Embryonic facial prominence (tissue), 1 donor: ENCODE measurements around the gene SLC25A38.
"Not testable (repeated sequence)": the region's sequence is repeated elsewhere in the genome, so short reads cannot be mapped to it uniquely, and the experiment has no call there.

ENCODE experiments used
- DNase-seq: peaks from one replicate; pipeline ENCODE4 v3.0.0-alpha.2; 2016; ENCODE audit errors: extremely low spot score

SLC25A38 gene

DNA sequence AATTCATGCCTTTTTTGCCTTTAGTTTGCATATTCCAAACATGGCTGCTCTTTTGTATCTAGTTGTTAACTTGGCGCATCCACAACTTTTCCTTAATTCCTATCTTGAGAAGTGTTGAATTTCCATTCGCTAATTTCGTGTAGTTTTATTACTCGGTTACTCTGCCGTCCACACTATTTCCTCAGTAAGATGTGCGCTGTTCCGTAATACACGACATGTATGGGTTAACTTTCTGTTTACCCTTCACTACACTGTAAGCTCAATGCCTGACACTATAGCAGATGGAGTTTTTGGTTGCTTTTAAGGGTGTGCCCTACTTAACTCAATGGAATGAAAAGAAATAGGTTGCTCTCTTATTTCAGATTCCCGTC lies 24.1 kb downstream of the SLC25A38 start:
- no peak for DNase-seq

DNA sequence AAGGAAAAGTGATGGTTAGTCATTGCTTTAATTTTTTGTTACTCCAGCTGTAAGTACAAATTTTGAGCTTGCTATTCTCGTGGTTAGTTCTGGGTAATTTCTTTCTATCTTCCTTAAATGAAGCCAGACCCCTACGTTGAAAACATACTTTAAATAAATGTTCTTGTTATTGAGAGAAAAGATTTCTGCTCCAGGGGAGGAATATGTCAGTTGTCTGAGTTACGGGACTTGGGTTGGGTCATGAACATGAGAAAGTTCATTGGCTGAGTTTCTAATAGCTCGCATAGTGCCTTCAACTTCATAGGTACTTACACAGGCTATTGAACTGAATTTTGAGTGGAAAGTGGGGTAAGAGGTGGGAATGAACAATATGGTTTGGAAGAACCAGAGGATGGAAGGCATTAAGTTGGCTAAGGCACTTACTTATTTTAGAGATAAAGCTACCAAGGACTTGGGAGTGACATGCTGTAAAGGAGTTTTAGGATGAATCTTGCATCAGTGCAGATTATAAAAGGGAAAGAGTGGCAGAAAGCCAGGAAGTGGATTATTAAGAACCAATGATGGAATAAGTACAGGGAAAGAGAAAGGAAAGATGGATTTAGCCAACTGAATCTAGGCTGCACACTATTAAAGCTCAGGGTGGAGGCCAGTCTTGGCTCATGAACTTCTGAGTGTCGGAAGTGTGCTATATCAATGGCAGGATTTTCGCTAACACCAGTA lies 24.8 kb downstream of the SLC25A38 start:
- DNase-seq, result no peak

DNA sequence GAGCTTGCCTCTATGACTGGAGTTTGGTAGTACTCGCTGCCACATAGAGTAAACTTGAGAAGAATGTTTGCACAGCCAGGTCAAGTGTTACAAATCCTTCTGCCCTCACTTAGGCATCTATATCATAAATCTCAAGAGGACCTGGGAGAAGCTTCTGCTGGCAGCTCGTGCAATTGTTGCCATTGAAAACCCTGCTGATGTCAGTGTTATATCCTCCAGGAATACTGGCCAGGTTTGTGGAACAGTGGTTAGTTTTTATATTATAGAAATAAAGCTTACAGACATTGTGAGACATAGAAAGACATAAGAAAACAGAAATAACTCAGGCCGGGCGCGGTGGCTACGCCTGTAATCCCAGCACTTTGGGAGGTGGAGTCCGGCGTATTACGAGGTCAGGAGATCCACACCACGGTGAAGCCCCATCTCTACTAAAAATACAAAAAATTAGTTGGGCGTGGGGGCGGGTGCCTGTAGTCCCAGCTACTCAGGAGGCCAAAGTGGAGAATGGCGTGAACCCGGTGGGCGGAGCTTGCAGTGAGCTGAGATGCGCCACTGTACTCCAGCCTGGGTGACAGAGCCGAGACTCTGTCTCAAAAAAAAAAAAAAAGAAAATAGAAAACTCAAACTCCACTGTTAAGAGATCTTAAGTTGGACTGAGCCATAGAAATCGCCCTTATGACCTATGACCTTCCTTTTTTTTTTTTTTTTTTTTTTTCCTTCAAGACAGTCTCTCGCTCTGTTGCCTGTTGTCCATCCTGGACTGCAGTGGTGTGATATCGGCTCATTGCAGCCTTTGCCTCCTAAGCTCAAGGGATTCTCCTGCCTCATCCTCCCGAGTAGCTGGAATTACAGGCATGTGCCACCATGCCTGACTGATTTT lies 25.6 kb downstream of the SLC25A38 start:
- DNase-seq, result no peak

DNA sequence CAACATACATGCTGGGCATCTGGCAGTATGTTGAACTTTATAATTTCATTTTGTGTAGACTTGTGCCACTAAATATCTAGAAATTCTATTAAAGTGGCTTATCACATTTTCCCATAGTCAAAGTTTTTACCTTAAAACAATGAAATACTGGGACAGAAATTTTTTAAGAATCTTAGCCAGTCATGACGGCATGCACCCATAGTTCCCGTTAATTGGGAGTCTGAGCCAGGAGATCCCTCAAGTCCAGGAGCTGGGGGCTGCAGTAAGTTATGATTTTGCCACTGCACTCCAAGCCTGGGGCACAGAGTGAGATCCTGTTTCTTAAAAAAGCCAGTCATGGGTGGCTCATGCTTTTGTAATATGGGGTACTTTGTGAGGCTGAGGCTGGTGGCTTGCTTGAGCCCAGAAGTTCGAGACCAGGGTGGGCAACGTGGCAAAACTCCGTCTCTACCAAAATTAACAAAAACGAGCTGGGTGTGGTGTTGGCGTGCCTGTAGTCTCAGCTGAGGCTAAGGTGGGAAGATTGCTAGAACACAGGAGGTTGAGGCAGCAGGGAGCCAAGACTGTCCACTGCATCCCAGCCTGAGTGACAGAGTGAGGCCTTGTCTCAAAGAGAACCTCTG lies 26.5 kb downstream of the SLC25A38 start:
- DNase-seq, result no peak

DNA sequence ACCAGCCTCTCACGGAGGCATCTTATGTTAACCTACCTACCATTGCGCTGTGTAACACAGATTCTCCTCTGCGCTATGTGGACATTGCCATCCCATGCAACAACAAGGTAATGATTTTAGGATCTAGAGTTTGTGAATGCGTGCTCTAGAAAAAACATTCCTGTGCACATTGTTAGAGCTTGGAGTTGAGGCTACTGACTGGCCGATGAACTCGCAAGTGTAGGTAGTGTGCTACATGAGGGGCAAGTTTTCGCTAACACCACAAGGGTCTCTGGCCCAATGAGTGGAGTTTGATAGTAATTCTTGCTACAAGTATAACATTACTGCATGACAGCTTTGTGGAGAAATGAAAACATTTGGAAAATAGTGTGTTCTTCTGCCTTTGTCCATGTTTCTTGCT lies 27.7 kb downstream of the SLC25A38 start:
- DNase-seq, result no peak

DNA sequence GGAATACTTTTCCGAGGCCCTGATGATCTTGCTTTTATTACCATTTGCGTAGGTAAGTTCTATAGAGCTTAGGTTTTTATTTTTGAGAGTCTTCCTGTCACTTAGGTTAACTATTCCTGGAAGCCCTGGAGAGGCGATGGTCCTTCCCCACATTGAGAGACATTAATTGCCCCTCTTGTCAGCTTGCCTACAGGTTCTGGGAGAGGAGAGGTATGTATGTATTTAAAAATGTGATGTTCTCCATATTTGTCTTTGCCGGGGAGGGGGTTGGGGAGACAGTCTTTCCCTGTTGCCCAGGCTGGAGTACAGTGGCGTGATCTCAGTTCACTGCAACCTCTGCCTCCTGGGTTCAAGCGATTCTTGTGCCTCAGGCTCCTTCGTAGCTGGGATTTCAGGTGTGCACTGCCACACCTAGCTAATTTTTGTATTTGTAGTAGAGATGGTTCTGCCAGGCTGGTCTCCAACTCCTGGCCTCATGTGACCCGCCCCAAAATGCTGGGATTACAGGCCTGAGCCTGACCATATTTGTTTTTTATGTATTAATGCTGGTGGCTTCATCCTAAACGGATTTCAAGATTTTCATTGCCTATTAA lies 29.6 kb downstream of the SLC25A38 start:
- DNase-seq, result no peak

DNA sequence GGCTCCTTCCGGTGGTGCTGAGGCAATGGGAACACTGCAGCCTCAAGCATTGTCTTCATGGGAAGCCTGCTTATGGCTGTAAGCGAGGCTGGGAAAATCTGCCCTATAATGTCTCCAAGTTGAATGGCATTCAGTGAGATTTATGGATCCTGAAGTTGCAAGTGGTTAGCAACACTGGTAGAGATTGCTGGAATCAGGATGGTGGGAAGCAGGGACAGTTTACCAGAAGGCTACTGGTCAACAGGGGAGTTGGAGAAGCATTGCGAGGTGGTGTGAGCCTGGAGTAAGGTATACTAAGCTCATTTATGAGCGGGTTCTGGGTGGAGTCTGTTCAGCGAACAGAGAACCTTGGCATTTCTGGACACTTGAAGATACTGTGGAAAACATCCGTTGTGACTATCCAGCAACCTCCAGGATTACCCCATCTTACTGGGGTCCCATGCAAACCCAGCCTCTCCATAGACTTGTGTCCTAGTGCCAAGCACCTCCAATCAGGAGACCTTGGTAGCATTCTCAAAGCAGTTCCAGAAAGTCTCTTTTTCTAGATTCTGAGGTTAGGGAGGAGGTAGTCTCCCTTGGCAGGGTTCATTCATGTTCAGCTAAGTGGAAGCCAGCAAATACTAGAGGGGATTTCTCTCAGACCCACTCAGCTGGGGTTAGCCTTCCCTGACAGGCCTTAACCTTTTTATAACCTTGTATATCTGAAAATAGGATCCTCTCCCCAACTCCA lies 30.7 kb downstream of the SLC25A38 start:
- no peak for DNase-seq

DNA sequence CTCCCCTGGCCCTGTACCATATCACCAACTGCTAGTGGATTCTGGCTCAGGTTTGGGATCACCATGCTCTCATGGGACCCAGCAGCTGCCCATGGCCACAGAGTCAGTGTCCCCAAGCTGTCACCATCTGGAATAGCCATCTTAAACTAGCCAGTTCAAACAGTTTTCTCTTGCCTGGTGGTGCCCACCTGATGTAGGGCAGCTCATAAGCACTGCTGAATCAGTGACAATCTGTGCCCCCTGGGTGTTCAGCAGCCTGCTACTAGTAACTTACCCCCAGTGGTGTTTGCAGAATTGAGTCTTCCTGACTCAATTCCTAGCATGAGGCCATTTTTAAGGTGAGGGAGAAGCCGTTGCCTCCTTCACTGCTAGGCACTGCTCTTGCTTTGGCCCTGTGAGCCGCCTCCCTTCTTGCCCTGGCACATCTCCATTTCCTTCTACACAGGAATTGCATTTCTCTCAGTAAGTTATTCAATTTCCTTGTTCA lies 31.3 kb downstream of the SLC25A38 start:
- DNase-seq, result no peak

DNA sequence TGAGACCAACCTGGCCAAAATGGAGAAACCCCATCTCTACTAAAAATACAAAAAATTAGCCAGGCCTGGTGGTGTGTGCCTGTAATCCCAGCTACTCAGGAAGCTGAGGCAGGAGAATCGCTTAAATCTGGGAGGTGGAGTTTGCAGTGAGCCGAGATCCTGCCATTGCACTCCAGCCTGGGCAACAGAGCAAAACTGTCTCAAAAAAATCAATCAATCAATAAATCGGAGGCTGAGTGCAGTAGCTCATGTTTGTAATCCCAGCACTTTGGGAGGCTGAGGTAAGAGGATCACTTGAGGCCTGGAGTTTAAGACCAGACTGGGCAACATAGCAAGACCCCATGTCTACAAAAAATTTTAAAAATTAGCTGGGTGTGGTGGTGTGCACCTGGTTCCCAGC lies 32.1 kb downstream of the SLC25A38 start:
- not testable (repeated sequence) for DNase-seq

DNA sequence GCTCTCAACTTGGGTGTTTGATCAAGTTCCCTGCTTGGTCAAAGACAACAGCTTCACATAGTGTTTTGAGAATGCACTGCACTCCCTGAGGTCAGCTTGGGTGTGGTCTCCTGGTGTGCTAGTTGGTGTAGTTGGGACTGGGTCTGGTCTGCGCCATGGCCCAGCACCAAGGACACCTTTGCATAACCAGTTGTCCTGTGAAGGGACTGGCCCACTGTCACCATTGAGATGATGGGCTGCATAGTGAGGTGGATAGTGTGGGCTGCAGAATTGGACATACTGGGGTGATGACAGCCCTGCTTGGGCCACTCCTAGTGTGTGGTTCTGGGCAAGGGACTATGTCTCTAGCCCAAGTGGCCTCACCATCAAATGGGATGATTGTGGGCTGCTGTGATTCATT lies 32.8 kb downstream of the SLC25A38 start:
- DNase-seq, result no peak

DNA sequence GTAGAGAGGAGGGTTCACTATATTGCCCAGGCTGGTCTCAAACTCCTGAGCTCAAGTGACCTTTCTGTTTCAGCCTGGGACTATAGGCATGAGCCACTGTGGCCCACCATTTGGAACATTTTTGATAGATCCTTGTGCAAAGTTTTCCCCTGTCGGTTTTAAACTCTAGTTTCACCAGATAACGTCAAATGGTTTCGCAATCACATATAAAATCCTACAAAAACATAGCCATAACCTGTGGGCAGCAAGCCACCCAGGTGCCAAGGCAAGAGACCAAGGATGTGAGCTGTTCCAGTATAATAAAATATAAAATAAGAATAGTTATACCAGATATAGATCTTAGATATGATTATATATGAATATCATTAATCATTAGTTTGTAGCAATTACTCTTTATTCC lies 33.8 kb downstream of the SLC25A38 start:
- DNase-seq, result not testable (repeated sequence)

DNA sequence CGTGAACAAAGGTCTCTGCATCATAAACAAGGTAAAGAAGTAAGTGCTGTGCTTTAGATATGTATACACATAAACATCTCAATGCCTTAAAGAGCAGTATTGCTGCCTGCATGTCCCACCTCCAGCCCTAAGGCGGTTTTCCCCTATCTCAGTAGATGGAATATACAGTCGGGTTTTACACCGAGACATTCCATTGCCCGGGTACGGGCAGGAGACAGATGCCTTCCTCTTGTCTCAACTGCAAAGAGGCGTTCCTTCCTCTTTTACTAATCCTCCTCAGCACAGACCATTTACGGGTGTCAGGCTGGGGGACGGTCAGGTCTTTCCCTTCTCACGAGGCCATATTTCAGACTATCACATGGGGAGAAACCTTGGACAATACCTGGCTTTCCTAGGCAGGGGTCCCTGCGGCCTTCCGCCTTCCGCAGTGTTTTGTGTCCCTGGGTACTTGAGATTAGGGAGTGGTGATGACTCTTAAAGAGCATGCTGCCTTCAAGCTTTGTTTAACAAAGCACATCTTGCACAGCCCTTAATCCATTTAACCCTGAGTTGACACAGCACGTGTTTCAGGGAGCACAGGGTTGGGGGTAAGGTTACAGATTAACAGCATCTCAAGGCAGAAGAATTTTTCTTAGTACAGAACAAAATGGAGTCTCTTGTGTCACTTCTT lies 35.5 kb downstream of the SLC25A38 start:
- not testable (repeated sequence) for DNase-seq

DNA sequence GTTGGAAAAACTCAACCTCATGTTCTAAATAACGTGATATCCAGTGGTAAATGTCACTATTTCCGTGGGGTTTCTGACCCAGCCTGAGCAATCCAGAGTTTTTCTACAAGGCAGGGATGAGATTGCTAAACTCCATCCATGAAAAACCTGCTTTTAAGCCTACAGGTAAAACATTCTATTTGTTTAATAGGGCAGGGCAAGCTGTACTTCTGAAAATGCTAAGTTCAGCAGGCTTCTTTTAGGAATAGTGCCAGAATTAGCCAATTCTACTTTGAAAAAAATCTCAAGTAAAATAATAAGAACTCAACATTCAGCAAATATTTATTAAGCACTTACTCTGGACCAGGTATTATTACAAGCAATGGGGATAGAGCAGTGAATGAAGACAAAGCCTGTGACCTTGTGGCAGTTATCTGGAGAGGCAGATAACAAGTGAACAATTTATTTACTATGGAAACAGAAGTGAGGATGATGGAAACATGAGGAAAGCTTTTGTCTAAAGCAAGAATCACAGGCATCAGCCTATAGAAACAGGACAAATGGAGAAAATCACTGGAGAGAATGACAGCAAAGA lies 36.7 kb downstream of the SLC25A38 start:
- DNase-seq, result no peak

DNA sequence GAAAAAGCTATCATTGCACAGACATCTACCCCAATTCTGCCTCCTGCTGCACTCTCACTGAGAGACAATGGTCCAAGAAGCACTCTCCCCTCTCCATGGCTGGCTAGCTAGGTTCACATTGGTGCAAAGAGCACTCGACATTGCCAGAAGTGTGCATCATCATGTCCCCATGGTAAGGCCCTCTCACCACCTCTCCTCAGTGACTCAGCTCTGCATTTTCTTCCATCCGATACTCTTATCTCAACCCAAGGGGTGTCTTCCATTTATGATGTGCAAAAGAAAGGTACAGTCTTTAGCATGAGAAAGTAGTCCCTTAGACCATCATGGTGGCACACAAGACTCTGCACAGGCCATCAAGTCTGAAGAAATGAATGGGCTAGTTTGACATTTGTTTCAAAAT lies 37.4 kb downstream of the SLC25A38 start:
- no peak for DNase-seq

DNA sequence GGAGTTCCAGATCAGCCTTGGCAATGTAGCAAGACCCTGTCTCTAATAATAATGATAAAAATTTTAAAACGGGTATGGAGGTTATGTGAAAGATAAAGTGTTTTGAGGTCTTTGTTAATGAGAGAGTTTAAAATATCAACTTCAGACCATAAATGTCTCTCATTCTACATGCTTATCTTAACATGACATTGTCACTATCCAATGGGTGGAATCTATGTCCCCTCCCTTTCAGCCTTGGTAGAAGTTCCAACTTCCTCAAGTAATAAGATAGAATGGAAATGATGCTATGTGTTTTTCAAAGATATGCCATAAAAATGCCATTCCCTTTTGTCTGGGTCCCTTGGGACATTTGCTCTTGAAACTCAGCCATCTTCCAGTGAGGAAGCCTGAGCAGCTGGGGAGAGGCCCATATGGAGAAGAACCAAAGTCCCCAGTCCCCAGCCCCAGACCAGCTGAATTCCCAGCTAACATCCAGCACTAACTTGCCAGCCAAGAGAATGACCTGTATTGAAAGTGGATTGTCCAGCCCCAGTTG lies 40.3 kb downstream of the SLC25A38 start:
- DNase-seq, result no peak

DNA sequence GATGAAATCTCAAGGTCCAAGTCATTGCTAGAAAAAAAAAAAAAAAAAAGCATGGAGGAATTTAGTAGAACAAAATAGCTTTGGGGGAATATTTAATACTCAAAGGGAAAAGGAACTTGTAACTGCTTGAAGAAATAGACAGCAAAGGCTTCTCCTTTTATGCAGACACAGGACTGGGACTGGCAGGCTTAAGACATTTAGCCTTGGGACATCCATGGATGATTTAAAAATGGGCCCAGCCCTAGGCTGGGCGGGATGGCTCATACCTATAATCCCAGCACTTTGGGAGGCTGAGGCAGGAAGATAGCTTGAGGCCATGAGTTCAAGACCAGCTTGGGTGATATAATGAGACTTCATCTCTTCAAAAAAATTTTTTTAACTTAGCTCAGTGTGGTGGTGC lies 43.1 kb downstream of the SLC25A38 start:
- DNase-seq, result no peak

DNA sequence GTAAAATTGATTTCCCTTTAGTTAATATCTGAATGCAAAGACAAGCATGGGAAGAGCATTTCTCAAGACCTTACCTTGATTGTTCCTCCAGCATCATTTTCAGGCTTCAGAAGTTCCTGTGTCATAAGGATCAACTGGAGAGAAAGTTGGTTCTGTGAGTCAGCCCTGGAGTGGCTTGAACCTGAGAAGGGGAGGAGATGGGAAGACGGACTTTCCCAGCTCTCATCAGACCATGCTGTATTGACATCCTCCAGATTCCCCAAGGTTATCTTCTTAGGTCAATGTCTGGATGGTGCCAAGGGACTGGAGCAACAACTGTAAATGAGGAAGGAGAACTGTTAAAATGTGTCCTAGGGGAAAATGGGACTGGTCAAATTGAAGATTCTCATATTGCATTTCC lies 44.3 kb downstream of the SLC25A38 start:
- no peak for DNase-seq

DNA sequence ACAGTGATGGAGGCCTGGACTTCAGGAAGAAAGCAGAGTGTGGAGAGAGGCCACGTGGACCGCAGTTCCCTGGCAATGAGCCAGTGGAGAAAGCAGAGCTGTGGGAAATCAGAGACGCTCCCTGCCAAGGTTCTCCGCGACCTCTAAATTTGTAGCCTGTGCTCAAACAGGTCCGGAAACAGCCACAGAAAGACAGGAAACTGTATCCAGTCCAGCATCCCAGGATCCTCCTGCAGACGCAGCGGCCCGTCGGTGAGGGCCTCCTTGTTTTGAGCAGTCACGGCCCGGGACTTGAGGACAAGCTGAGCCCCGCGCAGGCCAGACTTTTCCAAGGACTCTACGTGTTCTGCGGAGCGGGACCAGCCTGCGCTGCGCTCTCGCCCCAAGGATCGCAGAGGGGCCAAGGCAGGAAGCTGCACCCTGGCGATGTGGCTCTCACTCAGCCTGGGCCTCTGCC lies 45.6 kb downstream of the SLC25A38 start:
- DNase-seq, result no peak

DNA sequence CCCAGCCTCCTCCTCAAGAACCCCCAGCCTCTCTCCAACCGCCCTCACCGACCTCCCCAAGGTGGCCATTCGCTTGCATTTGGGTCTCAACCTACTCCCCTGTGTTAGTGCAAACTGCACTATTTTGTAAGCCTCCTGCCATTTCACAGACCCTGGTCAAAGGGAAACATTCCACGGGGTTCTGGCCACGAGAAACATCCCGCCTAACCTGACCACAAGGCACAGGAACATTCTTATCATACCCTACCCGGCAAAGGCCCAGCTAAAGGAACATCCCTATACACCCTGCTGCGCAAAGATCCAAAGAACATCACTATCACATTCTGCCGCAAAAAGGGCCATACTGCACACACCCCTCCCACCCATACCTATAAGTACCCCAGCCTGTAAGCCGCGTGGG lies 46.3 kb downstream of the SLC25A38 start:
- DNase-seq, result no peak

DNA sequence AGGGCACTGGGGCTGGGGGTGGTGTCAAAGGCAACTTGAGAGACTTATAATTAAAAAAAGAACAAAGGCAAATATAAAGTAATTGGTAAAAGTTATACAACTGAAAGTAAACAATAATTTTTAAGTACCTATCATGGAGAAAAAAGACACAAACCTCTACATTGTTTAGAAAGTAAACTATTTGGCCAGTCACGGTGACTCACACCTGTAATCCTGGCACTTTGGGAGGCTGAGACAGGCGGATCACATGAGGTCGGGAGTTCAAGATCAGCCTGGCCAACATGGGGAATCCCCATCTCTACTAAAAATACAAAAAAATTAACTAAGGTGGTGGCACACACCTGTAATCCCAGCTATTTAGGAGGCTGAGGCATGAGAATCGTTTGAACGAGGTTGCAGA lies 49.2 kb downstream of the SLC25A38 start:
- no peak for DNase-seq
